PFSK-1 (cell line): ENCODE measurements around the gene SGCA.

Experiments used
- FOXP2 ChIP-seq: optimal IDR thresholded peaks from 2 replicates; pipeline ENCODE3; 2011; ENCODE audit warnings: borderline replicate concordance, control low read depth, inconsistent platforms; ENCODE audit not compliant: insufficient read depth; ENCODE audit errors: extremely low read length, extremely low read depth
- POLR2AphosphoS5 ChIP-seq: IDR thresholded peaks from 2 replicates; pipeline ENCODE4 v1.6.1; 2012; ENCODE audit warnings: low read depth, mild to moderate bottlenecking, control low read depth, low read length, moderate library complexity
- SIN3A ChIP-seq: IDR thresholded peaks from 2 replicates; pipeline ENCODE4 v1.6.1; 2012; ENCODE audit warnings: mild to moderate bottlenecking, low read length, moderate library complexity, borderline replicate concordance; ENCODE audit not compliant: insufficient read depth
- TAF1 ChIP-seq: IDR thresholded peaks from 2 replicates; pipeline ENCODE4 v1.6.1; 2012; ENCODE audit warnings: low read length, control low read depth, borderline replicate concordance; ENCODE audit not compliant: insufficient read depth
- TF ChIP-seq, protein P1 (sequence below), 2 experiments: IDR thresholded peaks; 2 replicates each; pipeline versions ENCODE4 v1.6.1 to v1.8.0; 2011 to 2012; ENCODE audit warnings: low read depth in 2 of 2, low read length in 2 of 2, control low read depth in 1 of 2, inconsistent platforms in 1 of 2, mild to moderate bottlenecking in 1 of 2, moderate library complexity in 1 of 2; ENCODE audit not compliant: insufficient read depth in 1 of 2

SGCA gene

GRCh38 chr17:50196826-50197225, 31.0 kb downstream of the SGCA start:
- no peak for TF ChIP-seq FOXP2
- TF ChIP-seq SIN3A, result no peak
- no peak for TF ChIP-seq TAF1
- TF ChIP-seq, protein P1, sequence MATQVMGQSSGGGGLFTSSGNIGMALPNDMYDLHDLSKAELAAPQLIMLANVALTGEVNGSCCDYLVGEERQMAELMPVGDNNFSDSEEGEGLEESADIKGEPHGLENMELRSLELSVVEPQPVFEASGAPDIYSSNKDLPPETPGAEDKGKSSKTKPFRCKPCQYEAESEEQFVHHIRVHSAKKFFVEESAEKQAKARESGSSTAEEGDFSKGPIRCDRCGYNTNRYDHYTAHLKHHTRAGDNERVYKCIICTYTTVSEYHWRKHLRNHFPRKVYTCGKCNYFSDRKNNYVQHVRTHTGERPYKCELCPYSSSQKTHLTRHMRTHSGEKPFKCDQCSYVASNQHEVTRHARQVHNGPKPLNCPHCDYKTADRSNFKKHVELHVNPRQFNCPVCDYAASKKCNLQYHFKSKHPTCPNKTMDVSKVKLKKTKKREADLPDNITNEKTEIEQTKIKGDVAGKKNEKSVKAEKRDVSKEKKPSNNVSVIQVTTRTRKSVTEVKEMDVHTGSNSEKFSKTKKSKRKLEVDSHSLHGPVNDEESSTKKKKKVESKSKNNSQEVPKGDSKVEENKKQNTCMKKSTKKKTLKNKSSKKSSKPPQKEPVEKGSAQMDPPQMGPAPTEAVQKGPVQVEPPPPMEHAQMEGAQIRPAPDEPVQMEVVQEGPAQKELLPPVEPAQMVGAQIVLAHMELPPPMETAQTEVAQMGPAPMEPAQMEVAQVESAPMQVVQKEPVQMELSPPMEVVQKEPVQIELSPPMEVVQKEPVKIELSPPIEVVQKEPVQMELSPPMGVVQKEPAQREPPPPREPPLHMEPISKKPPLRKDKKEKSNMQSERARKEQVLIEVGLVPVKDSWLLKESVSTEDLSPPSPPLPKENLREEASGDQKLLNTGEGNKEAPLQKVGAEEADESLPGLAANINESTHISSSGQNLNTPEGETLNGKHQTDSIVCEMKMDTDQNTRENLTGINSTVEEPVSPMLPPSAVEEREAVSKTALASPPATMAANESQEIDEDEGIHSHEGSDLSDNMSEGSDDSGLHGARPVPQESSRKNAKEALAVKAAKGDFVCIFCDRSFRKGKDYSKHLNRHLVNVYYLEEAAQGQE (IDR thresholded peaks at IDR 0.05; ENCODE audit: insufficient read depth in 1 of 2, low read depth in 2 of 2, low read length in 2 of 2), result no peak
- no peak for TF ChIP-seq POLR2AphosphoS5

GRCh38 chr17:50198026-50198669, 32.3 kb downstream of the SGCA start:
- no peak for TF ChIP-seq TAF1
- TF ChIP-seq FOXP2, result no peak
- TF ChIP-seq, protein P1 (IDR thresholded peaks at IDR 0.05; ENCODE audit: insufficient read depth in 1 of 2, low read depth in 2 of 2, low read length in 2 of 2), result no peak
- TF ChIP-seq POLR2AphosphoS5, result no peak
- no peak for TF ChIP-seq SIN3A

DNA sequence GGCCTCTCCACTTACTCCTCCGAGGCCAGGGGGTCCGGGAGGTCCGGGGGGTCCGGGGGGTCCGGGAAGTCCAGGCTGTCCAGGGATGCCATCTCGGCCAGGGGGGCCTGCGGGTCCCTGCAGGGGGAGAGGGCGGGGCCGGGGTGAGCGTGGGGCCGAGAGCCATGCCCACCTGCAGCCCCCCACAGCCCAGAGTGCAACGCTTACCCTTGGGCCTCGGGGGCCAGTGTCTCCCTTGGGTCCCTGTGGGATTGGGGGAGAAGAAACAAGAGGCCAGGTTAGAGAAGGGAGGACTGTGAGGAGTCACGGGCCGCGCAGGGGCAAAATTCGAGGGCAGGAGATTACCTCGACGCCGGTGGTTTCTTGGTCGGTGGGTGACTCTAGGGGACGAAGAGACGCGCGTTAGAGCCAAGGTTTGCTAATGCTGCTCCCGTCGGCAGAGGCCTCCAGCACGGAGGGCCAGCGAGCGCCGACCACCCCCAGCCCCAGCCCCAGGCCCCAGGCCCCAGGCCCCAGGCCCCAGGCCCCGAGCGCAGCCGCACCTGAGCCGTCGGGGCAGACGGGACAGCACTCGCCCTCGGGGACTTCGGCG, 33.5 kb downstream of the SGCA start:
- TF ChIP-seq, protein P1 (IDR thresholded peaks at IDR 0.05; ENCODE audit: insufficient read depth in 1 of 2, low read depth in 2 of 2, low read length in 2 of 2), result no peak

DNA sequence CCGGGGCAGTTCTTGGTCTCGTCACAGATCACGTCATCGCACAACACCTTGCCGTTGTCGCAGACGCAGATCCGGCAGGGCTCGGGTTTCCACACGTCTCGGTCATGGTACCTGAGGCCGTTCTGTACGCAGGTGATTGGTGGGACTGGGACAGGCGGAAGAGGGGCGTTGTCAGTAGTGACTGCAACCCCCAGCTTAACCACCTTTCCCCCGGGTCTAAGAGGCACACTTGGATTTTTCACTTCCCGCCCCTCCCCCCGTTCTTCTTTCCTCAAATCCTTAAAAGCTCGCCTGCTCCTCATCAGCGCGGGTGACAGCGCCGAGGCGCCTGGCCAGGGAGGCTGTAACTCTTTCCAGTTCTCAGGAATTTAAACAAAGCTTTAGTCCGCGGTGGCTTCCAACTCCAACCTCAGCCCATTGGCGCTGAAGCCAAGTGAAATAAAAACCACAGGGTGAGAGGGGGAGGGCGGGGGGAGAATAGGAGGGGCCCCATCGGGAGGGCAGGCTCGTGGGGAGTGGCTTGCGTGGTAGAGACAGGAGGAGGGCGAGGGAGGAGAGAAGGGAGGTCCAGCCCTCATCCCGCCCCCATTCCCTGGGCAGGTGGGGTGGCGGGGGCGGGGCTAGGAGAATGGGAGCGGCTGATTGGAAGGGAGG, 34.1 kb downstream of the SGCA start:
- TF ChIP-seq TAF1, result no peak
- TF ChIP-seq FOXP2, result peak; percentile 69
- TF ChIP-seq, protein P1 (IDR thresholded peaks at IDR 0.05; ENCODE audit: insufficient read depth in 1 of 2, low read depth in 2 of 2, low read length in 2 of 2), result no peak
- TF ChIP-seq SIN3A, result no peak
- TF ChIP-seq POLR2AphosphoS5, result no peak; the same call in 1 of the 2 replicates
